Measurements from ENCODE around the gene TMEM132C.
A peak's percentile ranks its signal among the peaks of the same experiment; 100 is the strongest.

TMEM132C gene

DNA sequence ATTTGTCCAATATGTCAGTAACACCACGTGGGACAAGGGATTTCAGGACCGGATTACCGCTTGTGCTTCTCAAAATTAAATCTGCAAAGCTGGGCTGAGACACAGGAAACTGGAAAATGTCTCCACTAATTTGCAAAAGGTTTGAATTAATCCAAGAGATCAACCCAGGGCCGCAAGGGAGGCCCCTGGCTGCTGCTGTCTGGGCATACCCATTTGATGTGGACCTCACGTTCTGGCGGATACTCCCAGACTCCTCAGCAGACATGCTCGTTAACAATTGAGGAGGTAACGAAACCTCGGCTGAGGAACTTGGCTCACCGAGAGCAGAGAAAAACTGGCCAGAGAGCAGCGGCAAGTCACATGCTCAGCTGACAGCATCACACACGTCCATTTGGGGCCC is 376.2 kb downstream of the TMEM132C start:
- H3K27ac ChIP-seq = no peak overlapping the region
- TF ChIP-seq ZFX (IDR thresholded peaks at IDR 0.05) = no peak

- H3K27ac ChIP-seq = no peak overlapping the region
- TF ChIP-seq CTCF (conservative IDR thresholded peaks at IDR 0.05) = peak; percentile 83
- TF ChIP-seq ZFX (IDR thresholded peaks at IDR 0.05) = no peak
Observed at GRCh38 chr12:128644664-128645296, 377.8 kb downstream of the TMEM132C start.

DNA sequence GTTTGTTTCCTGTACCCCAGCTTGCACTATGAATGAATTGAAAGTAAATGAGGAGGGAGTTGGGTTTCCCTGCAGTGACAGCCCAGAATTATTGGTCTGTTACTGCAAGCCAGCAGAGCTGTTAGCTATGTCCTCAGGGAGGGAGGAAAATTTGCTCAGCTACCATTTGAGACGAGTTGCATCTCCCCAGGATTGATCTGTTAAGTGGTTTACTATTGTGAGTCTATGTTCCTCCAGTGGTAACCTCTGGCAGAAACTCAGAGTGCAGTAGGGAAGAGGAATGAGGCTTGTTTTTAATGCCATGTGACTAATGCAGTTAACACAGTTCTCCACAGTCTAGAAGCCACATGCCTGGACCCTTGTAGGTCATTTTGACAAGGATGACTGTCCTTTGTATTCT is 382.9 kb downstream of the TMEM132C start:
- no peak overlapping the region for H3K27ac ChIP-seq
- TF ChIP-seq ZFX (IDR thresholded peaks at IDR 0.05) (no peak), CTCF (conservative IDR thresholded peaks at IDR 0.05) (no peak)

- no peak for TF ChIP-seq CTCF (conservative IDR thresholded peaks at IDR 0.05)
- TF ChIP-seq ZFX (IDR thresholded peaks at IDR 0.05) = no peak
- H3K27ac ChIP-seq = no peak overlapping the region
Observed at GRCh38 chr12:128652136-128652751, 385.3 kb downstream of the TMEM132C start.

DNA sequence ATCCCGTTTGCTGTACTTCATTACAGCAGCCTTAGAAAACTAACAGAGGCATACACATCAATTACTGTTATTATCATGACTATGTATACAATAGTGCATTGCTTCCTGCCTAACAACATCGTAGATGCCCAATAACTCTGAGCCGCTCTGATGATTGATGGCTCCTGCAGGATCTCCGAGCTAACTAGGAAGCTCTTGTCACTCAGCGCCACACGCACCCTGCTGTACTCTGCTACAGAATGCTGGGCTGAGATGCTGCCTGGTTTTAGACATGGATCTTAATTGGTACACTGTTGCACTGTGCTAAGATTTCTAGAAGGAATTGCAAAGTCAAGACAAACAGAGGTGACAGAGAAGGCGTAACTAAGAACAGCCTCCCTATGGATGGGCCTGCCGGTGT is 387.5 kb downstream of the TMEM132C start:
- no peak for TF ChIP-seq CTCF (conservative IDR thresholded peaks at IDR 0.05)
- TF ChIP-seq ZFX (IDR thresholded peaks at IDR 0.05) = no peak
- no peak overlapping the region for H3K27ac ChIP-seq

DNA sequence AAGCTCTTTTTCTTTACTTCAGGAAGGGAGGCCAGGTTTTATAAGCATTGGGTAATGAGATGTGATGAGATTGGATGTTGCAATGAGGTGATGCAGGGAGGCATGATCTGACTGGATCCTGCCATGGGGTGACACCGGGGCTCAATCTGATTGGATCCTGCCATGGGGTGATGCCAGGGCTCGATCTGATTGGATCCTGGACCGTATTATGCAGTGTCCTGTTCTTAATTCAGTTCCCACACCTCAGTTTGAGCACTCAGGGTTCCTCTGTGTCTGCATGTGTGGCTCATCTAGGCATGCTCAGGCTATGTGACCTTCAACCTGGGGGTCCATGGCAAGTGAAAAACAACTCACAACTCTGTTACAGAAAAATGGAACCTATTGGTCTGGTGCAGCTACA is 390.4 kb downstream of the TMEM132C start:
- TF ChIP-seq ZFX (IDR thresholded peaks at IDR 0.05) = no peak
- TF ChIP-seq CTCF (conservative IDR thresholded peaks at IDR 0.05) = no peak

GRCh38 chr12:128660532-128661225 is 393.7 kb downstream of the TMEM132C start:
- TF ChIP-seq CTCF (conservative IDR thresholded peaks at IDR 0.05) = no peak
- TF ChIP-seq ZFX (IDR thresholded peaks at IDR 0.05) = no peak
- no peak overlapping the region for H3K27ac ChIP-seq

More for the DNA sequence above, 390.4 kb downstream of the TMEM132C start:
- no peak overlapping the region for H3K27ac ChIP-seq

Measured in C4-2B (cell line).